Ishikawa (cell line): Measurements from ENCODE around the gene CEMIP.
A peak's percentile ranks its signal among the peaks of the same experiment; 100 is the strongest.

Experiments used
- CEBPB ChIP-seq: IDR thresholded peaks from 2 replicates; pipeline ENCODE4 v1.6.1; 2012
- CREB1 ChIP-seq: IDR thresholded peaks from 2 replicates; pipeline ENCODE4 v1.6.1; 2012; ENCODE audit warnings: low read depth
- EGR1 ChIP-seq: IDR thresholded peaks from 2 replicates; pipeline ENCODE4 v1.6.1; 2012
- EP300 ChIP-seq: IDR thresholded peaks from 2 replicates; pipeline ENCODE4 v1.6.1; 2012; ENCODE audit warnings: borderline replicate concordance
- FOXM1 ChIP-seq: IDR thresholded peaks from 2 replicates; pipeline ENCODE4 v1.6.1; 2012; ENCODE audit warnings: low read depth, borderline replicate concordance
- NFIC ChIP-seq: IDR thresholded peaks from 2 replicates; pipeline ENCODE4 v1.6.1; 2012
- RAD21 ChIP-seq: IDR thresholded peaks from 2 replicates; pipeline ENCODE4 v1.6.1; 2012; ENCODE audit warnings: low read depth
- TAF1 ChIP-seq: IDR thresholded peaks from 2 replicates; pipeline ENCODE4 v1.6.1; 2012; ENCODE audit warnings: low read depth, mild to moderate bottlenecking
- TCF12 ChIP-seq: IDR thresholded peaks from 2 replicates; pipeline ENCODE4 v1.6.1; 2012; ENCODE audit warnings: low read depth
- TEAD4 ChIP-seq: IDR thresholded peaks from 2 replicates; pipeline ENCODE4 v1.6.1; 2012
- YY1 ChIP-seq: IDR thresholded peaks from 2 replicates; pipeline ENCODE4 v1.6.1; 2012; ENCODE audit warnings: low read depth
- ZBTB7A ChIP-seq: IDR thresholded peaks from 2 replicates; pipeline ENCODE4 v1.6.1; 2012; ENCODE audit warnings: low read depth
- TF ChIP-seq, protein P1 (sequence below): IDR thresholded peaks from 2 replicates; pipeline ENCODE4 v1.6.1; 2012
- TF ChIP-seq, protein P2 (sequence below): IDR thresholded peaks from 2 replicates; pipeline ENCODE4 v1.6.1; 2012; ENCODE audit warnings: low read depth, mild to moderate bottlenecking
- TF ChIP-seq, protein P3 (sequence below): IDR thresholded peaks from 2 replicates; pipeline ENCODE4 v1.6.1; 2012

CEMIP gene

DNA sequence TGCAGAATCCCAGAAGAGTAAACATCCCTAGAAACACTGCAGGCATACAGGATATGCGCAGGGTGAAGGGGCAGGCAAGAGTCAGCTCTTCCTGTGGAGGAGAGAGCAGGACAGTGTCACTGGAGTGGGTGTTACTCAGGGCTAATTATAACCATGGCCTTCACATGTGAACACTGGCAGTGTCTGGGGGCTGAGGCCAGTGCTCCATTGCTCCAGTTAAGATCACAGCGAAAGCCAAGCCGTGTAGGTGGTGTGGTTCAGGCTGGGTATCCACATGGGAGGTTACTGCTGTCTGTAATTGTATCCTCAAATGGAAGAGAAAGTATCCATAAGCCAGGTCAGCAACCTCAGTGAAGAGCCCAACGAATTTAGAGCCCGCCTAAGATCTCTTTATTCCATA, 125.8 kb downstream of the CEMIP start:
- no peak for TF ChIP-seq CEBPB
- TF ChIP-seq, protein P1, sequence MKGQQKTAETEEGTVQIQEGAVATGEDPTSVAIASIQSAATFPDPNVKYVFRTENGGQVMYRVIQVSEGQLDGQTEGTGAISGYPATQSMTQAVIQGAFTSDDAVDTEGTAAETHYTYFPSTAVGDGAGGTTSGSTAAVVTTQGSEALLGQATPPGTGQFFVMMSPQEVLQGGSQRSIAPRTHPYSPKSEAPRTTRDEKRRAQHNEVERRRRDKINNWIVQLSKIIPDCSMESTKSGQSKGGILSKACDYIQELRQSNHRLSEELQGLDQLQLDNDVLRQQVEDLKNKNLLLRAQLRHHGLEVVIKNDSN = no peak
- TF ChIP-seq TEAD4 = no peak
- TF ChIP-seq FOXM1 = no peak

DNA sequence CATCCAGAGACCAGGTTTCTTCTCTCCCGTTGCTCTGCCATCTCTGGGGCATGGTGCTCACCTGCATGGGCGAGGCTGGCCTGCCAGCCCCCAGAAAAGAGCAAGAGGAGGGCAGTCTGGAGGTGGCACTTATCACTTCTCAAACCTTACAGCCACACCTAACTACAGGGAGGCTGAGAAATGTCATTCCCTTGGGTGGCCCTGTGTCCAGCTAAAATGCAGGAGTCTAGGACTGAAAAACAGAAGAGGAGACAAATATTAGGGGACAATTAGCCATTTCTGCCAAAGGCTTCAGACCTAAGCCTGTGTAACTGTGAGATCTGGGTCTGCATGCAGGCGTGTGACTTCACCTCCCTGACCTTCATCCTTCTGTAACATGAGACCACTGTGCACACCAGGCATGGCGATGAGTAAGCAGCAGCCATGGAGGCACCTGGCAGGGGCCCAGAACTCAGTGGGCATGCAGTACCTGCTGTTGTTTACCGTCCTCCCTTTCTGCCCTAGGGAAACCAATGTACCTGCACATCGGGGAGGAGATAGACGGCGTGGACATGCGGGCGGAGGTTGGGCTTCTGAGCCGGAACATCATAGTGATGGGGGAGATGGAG, 127.1 kb downstream of the CEMIP start:
- TF ChIP-seq TCF12 (peak; percentile 90), ZBTB7A (no peak), RAD21 (no peak; the same call in 1 of the 2 replicates), TAF1 (no peak), NFIC (peak; percentile 98), TEAD4 (peak; percentile 88), EP300 (peak; percentile 88), YY1 (peak; percentile 86), CEBPB (no peak), FOXM1 (no peak), EGR1 (no peak)
- TF ChIP-seq, protein P1 = peak; percentile 36; the same call in 1 of the 2 replicates
- TF ChIP-seq, protein P2, sequence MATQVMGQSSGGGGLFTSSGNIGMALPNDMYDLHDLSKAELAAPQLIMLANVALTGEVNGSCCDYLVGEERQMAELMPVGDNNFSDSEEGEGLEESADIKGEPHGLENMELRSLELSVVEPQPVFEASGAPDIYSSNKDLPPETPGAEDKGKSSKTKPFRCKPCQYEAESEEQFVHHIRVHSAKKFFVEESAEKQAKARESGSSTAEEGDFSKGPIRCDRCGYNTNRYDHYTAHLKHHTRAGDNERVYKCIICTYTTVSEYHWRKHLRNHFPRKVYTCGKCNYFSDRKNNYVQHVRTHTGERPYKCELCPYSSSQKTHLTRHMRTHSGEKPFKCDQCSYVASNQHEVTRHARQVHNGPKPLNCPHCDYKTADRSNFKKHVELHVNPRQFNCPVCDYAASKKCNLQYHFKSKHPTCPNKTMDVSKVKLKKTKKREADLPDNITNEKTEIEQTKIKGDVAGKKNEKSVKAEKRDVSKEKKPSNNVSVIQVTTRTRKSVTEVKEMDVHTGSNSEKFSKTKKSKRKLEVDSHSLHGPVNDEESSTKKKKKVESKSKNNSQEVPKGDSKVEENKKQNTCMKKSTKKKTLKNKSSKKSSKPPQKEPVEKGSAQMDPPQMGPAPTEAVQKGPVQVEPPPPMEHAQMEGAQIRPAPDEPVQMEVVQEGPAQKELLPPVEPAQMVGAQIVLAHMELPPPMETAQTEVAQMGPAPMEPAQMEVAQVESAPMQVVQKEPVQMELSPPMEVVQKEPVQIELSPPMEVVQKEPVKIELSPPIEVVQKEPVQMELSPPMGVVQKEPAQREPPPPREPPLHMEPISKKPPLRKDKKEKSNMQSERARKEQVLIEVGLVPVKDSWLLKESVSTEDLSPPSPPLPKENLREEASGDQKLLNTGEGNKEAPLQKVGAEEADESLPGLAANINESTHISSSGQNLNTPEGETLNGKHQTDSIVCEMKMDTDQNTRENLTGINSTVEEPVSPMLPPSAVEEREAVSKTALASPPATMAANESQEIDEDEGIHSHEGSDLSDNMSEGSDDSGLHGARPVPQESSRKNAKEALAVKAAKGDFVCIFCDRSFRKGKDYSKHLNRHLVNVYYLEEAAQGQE = no peak
- TF ChIP-seq, protein P3, sequence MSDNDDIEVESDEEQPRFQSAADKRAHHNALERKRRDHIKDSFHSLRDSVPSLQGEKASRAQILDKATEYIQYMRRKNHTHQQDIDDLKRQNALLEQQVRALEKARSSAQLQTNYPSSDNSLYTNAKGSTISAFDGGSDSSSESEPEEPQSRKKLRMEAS = peak; percentile 84

DNA sequence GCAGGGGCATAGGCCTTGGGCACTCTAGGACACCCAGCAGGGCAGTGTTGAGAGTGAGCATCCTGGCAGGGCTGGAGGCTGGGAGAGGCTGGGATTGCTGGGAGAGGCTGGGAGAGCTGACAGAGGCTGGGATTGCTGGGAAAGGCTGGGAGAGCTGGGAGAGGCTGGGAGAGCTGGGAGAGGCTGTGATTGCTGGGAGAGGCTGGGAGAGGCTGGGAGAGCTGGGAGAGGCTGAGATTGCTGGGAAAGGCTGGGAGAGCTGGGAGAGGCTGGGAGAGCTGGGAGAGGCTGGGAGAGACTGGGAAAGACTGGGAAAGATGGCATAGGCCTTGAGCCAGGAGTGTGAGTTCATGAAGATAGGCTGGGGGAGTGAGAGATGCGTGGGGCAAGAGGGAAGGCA, 132.7 kb downstream of the CEMIP start:
- TF ChIP-seq, protein P1 = no peak
- TF ChIP-seq EGR1 = no peak
- TF ChIP-seq NFIC = no peak
- TF ChIP-seq, protein P3 = no peak
- no peak for TF ChIP-seq TAF1
- no peak for TF ChIP-seq CREB1
- no peak for TF ChIP-seq FOXM1
- TF ChIP-seq EP300 = no peak
- no peak for TF ChIP-seq RAD21
- no peak for TF ChIP-seq TEAD4
- TF ChIP-seq YY1 = no peak
- TF ChIP-seq TCF12 = no peak
- TF ChIP-seq CEBPB = no peak
- no peak for TF ChIP-seq ZBTB7A
- TF ChIP-seq, protein P2 = no peak

DNA sequence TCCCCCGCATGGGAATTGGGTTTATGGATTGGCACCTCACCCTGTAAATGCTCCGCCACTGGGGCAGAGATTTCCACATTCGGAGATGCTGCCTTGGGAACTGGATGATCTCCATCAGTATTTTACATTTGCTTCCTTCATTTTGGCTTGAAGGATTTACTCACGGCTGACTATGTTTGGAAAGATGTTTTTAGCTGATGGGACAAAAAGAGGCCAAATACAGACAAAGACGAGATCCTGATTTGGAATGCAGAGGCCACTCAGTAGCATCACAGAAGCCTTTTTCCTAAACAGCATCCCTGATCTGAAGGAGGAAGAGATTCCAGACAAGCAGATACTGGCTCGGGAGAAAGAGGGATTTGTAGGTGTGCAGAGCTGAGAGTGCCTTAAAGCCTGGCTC, 133.5 kb downstream of the CEMIP start:
- TF ChIP-seq TCF12 = no peak
- TF ChIP-seq, protein P2 = no peak
- no peak for TF ChIP-seq CREB1
- no peak for TF ChIP-seq TEAD4
- TF ChIP-seq NFIC = no peak
- TF ChIP-seq YY1 = no peak
- TF ChIP-seq, protein P1 = no peak
- TF ChIP-seq TAF1 = no peak
- no peak for TF ChIP-seq FOXM1
